HG02973 (cell line): ENCODE measurements around the gene MAGIX.
"Not testable (repeated sequence)": the region's sequence is repeated elsewhere in the genome, so short reads cannot be mapped to it uniquely, and the experiment has no call there.

ENCODE experiments used
- ATAC-seq: cut with Tn5 transposase; IDR thresholded peaks from one replicate; pipeline ENCODE4 v1.9.1; 2021; ENCODE audit warnings: moderate library complexity; ENCODE audit not compliant: unreplicated experiment

MAGIX gene

GRCh38 chrX:49157194-49157593, 5.4 kb upstream of the MAGIX start:
- ATAC-seq: no peak

- no peak for ATAC-seq
Observed at GRCh38 chrX:49160908-49161307, 1.6 kb upstream of the MAGIX start.

GRCh38 chrX:49161632-49162031, 926 bp upstream of the MAGIX start:
- ATAC-seq: no peak

- ATAC-seq: peak; percentile 62
Observed at GRCh38 chrX:49163555-49164419, 1.2 kb downstream of the MAGIX start.

GRCh38 chrX:49164589-49165360, 2.2 kb downstream of the MAGIX start:
- no peak for ATAC-seq

GRCh38 chrX:49165901-49166881, 3.6 kb downstream of the MAGIX start:
- no peak for ATAC-seq

GRCh38 chrX:49166914-49167739, 4.6 kb downstream of the MAGIX start:
- ATAC-seq: no peak

GRCh38 chrX:49167740-49168108, 5.2 kb downstream of the MAGIX start:
- ATAC-seq: no peak

- peak; percentile 41 for ATAC-seq
Observed at GRCh38 chrX:49171752-49172279, 9.3 kb downstream of the MAGIX start, which contains the start of gene PLP2. PLP2 (plus strand) TSS chrX:49171898; CDS start chrX:49172001, 103 bp downstream.

- peak; percentile 70 for ATAC-seq
Observed at GRCh38 chrX:49172280-49172780, 9.8 kb downstream of the MAGIX start.

- not testable (repeated sequence) for ATAC-seq
Observed at GRCh38 chrX:49173544-49173943, 11.0 kb downstream of the MAGIX start.

- ATAC-seq: no peak
Observed at GRCh38 chrX:49174723-49175122, 12.2 kb downstream of the MAGIX start.

- no peak for ATAC-seq
Observed at GRCh38 chrX:49175435-49176274, 13.1 kb downstream of the MAGIX start.

GRCh38 chrX:49176421-49177326, 14.1 kb downstream of the MAGIX start:
- ATAC-seq: no peak

- ATAC-seq: no peak
Observed at GRCh38 chrX:49177338-49177833, 14.8 kb downstream of the MAGIX start.

- no peak for ATAC-seq
Observed at GRCh38 chrX:49177873-49178480, 15.4 kb downstream of the MAGIX start.

- ATAC-seq: no peak
Observed at GRCh38 chrX:49178537-49178936, 16.0 kb downstream of the MAGIX start.
